K562 (cell line): ENCODE results near the gene TMLHE. TPM values are rescaled to one million over a fixed set of nuclear protein-coding genes. Genes with fewer than 3 reads are reported as not detected.

Source experiments
- ATAC-seq: fragments of 200-7000 bp; cut with Tn5 transposase; 3 replicates; pipeline ENCODE4 v1.9.1; 2020; ENCODE audit warnings: moderate library complexity
- Bru-seq: library from RNA; stranded (reverse); fragments of 400-500 nt; gene quantifications from one replicate; lab custom pipeline; 2021; lab: Mats Ljungman, UMichigan
- BruChase-seq, 2 experiments: library from RNA; stranded (reverse); fragments of 400-500 nt; gene quantifications; one replicate each; lab custom pipeline; 2021; lab: Mats Ljungman, UMichigan
- BruUV-seq: library from RNA; stranded (reverse); fragments of 400-500 nt; replicated peaks from 2 replicates; lab custom pipeline; 2021; lab: Mats Ljungman, UMichigan
- CTCF ChIA-PET: fragments of 300-600 bp; formaldehyde crosslinking; extraction: SDS; loops from one replicate; lab custom pipeline; 2021; ENCODE audit warnings: low intra/inter-chr PET ratio; lab: Yijun Ruan, JAX
- POLR2A ChIA-PET: fragments of 300-600, 350-650 bp; sonication (Branson Sonifier 250); formaldehyde crosslinking; extraction: SDS; loops from one replicate; lab custom pipeline; 2021; ENCODE audit warnings: antibody characterized with exemption, inconsistent platforms; lab: Yijun Ruan, JAX
- DNase-seq, 4 experiments: peaks; one replicate each; pipeline versions ENCODE4 v3.0.0 to v3.0.0-alpha.2; 2011 to 2018; ENCODE audit warnings: low spot score in 3 of 4, mixed read lengths in 3 of 4; ENCODE audit errors: extremely low read depth in 1 of 4
- FAIRE-seq: peaks from 2 replicates; lab custom pipeline; 2011; peaks lifted over from hg19 to GRCh38; lab: Jason Lieb, UNC
- H2AFZ ChIP-seq: 2 replicates; pipeline ENCODE4 v1.6.0; 2011; ENCODE audit warnings: low read depth, low read length, control low read depth, inconsistent platforms
- H3K27ac ChIP-seq: fragments of 200-600 bp; 3 replicates; pipeline ENCODE4 v1.8.0; 2011; ENCODE audit warnings: low read depth, mild to moderate bottlenecking, control low read depth, inconsistent platforms, low read length, moderate library complexity, mixed read lengths; ENCODE audit errors: extremely low read depth
- H3K27me3 ChIP-seq, 2 experiments: fragments of 300-600 bp in 1 of 2; 2 replicates in 1 of 2; 3 replicates in 1 of 2; pipeline versions ENCODE4 v1.6.0 to v1.8.0; 2011; ENCODE audit warnings: inconsistent platforms in 2 of 2, low read length in 2 of 2, mild to moderate bottlenecking in 1 of 2, mixed read lengths in 1 of 2, moderate library complexity in 1 of 2; ENCODE audit not compliant: control insufficient read depth in 2 of 2, insufficient read depth in 2 of 2
- H3K36me3 ChIP-seq: fragments of 300-600 bp; 3 replicates; pipeline ENCODE4 v1.8.0; 2011; ENCODE audit warnings: mild to moderate bottlenecking, low read length, inconsistent platforms; ENCODE audit not compliant: control insufficient read depth, insufficient read depth
- H3K4me1 ChIP-seq, 2 experiments: fragments of 200-600 bp in 1 of 2; replicated peaks in 1 of 2; 2 replicates in 1 of 2; 3 replicates in 1 of 2; pipeline versions ENCODE4 v1.5.1 to v1.8.0; 2011; ENCODE audit warnings: inconsistent platforms in 2 of 2, low read length in 2 of 2, mild to moderate bottlenecking in 1 of 2, mixed read lengths in 1 of 2, moderate library complexity in 1 of 2; ENCODE audit not compliant: control insufficient read depth in 2 of 2, insufficient read depth in 2 of 2
- H3K4me2 ChIP-seq: 2 replicates; pipeline ENCODE4 v1.6.1; 2011; ENCODE audit warnings: low read length, control low read depth, inconsistent platforms, mixed read lengths; ENCODE audit not compliant: insufficient read depth
- H3K4me3 ChIP-seq: fragments of 200-600 bp; sonication (generic), shearing (Covaris generic); 2 replicates; pipeline ENCODE4 v1.5.1; 2016; ENCODE audit warnings: control low read depth, inconsistent platforms
- H3K79me2 ChIP-seq: fragments of 200-600 bp; 3 replicates; pipeline ENCODE4 v1.8.0; 2011; ENCODE audit warnings: low read length, inconsistent platforms; ENCODE audit not compliant: control insufficient read depth, insufficient read depth
- H3K9ac ChIP-seq, 2 experiments: 2 replicates each; pipeline versions ENCODE4 v1.6.0 to v1.6.1; 2011; ENCODE audit warnings: low read depth in 2 of 2, low read length in 2 of 2, control low read depth in 1 of 2, inconsistent platforms in 1 of 2, mild to moderate bottlenecking in 1 of 2, mixed read lengths in 1 of 2; ENCODE audit not compliant: insufficient read depth in 1 of 2
- H3K9me1 ChIP-seq: one replicate; pipeline ENCODE4 v1.6.0; 2011; ENCODE audit warnings: inconsistent platforms, mild to moderate bottlenecking, low read length, moderate library complexity; ENCODE audit not compliant: control insufficient read depth, insufficient read depth
- H3K9me3 ChIP-seq: replicated peaks from 2 replicates; pipeline ENCODE4 v1.5.1; 2011; ENCODE audit warnings: low read depth, low read length, inconsistent platforms; ENCODE audit not compliant: control insufficient read depth, insufficient read depth
- H4K20me1 ChIP-seq: replicated peaks from 2 replicates; pipeline ENCODE4 v1.6.1; 2011; ENCODE audit warnings: low read length, inconsistent platforms, mixed read lengths; ENCODE audit not compliant: control insufficient read depth, insufficient read depth
- KDM5B ChIP-seq: fragments of 200-600 bp; sonication (generic); IDR thresholded peaks from 2 replicates; pipeline ENCODE4 v1.6.1; 2012; ENCODE audit warnings: low read depth, mild to moderate bottlenecking, moderate library complexity, low read length, control low read depth, inconsistent platforms; ENCODE audit not compliant: insufficient replicate concordance
- PHF8 ChIP-seq: fragments of 200-600 bp; sonication (generic); IDR thresholded peaks from 2 replicates; pipeline ENCODE4 v1.6.1; 2012; ENCODE audit warnings: mixed run types, mild to moderate bottlenecking, inconsistent platforms, low read length, moderate library complexity, borderline replicate concordance
- POLR2AphosphoS5 ChIP-seq: IDR thresholded peaks from 2 replicates; pipeline ENCODE4 v1.6.1; 2011; ENCODE audit warnings: mild to moderate bottlenecking, low read depth, low read length, moderate library complexity; ENCODE audit not compliant: control insufficient read depth, insufficient read depth
- POLR2G ChIP-seq: fragments of 200-400 bp; formaldehyde crosslinking; IDR thresholded peaks from 2 replicates; pipeline ENCODE4 v1.6.1; 2017; ENCODE audit warnings: low read depth, mild to moderate bottlenecking, antibody characterized with exemption, low read length, moderate library complexity
- SP1 ChIP-seq: sonication (generic); formaldehyde crosslinking; IDR thresholded peaks from 2 replicates; pipeline ENCODE4 v1.8.1; 2022; ENCODE audit warnings: mild to moderate bottlenecking, missing genetic modification reagents
- TAF9B ChIP-seq: fragments of 450-650 bp; IDR thresholded peaks from 2 replicates; pipeline ENCODE4 v1.6.1; 2018; ENCODE audit warnings: mild to moderate bottlenecking; ENCODE audit not compliant: partially characterized antibody
- ZNF263 ChIP-seq: sonication (generic); formaldehyde crosslinking; IDR thresholded peaks from 2 replicates; pipeline ENCODE4 v1.8.0; 2022; ENCODE audit warnings: mild to moderate bottlenecking, missing genetic modification reagents, borderline replicate concordance
- WGBS: fragments of 100-300 bp; shearing (Covaris generic); methylation state at CpG from one replicate; pipeline ENCODE4 v1.1.6; 2016; ENCODE audit warnings: low coverage, mixed read lengths; ENCODE audit not compliant: insufficient coverage; ENCODE audit errors: missing lambda C conversion rate; 5-methylcytosine and 5-hydroxymethylcytosine counted together
- in situ Hi-C: fragments of 300-500 bp; cut with MboI; formaldehyde crosslinking; loops from 4 replicates; pipeline ENCODE4 v1.15.0; 2018; ENCODE audit warnings: inconsistent platforms, mixed read lengths
- intact Hi-C: fragments of 100-400 bp; cut with micrococcal nuclease; formaldehyde crosslinking; loops from 2 replicates; pipeline ENCODE4 v1.14.2; 2022
- long read RNA-seq, 3 experiments: library from polyadenylated mRNA in 2 of 3; library from RNA in 1 of 3; unstranded in 2 of 3; stranded (forward) in 1 of 3; transcript quantifications; one replicate each; pipeline ENCODE4 v2.0.0, GENCODE V29; 2019 to 2022
- polyA minus RNA-seq, 3 experiments: library from RNA; depleted of rRNA, polyadenylated mRNA; stranded (reverse); fragments of >200 nt; gene quantifications; 2 replicates each; pipeline ENCODE4 v1.2.3, GENCODE V29; 2011
- polyA plus RNA-seq, 8 experiments: library from polyadenylated mRNA; depleted of rRNA in 4 of 8; stranded (reverse) in 5 of 8; unstranded in 3 of 8; fragments of >200 nt; fragmentation: Nextera tagmentation in 2 of 8; fragmentation: Illumina TruSeq in 1 of 8; extraction: Ambion mirVana in 2 of 8; extraction: Trizol in 1 of 8; gene quantifications; 2 replicates each; pipeline versions ENCODE4 v1.2.1 to v1.2.3, GENCODE V29; 2011 to 2014; ENCODE audit warnings: inconsistent platforms in 1 of 8, missing spikeins in 1 of 8
- total RNA-seq, 7 experiments: library from RNA; depleted of rRNA in 6 of 7; stranded (reverse); fragments of >200 nt in 6 of 7; fragmentation: Illumina TruSeq in 2 of 7; extraction: Trizol in 2 of 7; gene quantifications; 2 replicates each; pipeline versions ENCODE4 v1.2.1 to v1.2.3, GENCODE V29; 2011 to 2021; ENCODE audit warnings: low replicate concordance in 1 of 7
- TF ChIP-seq, protein P1 (sequence below), 3 experiments: fragments of 200-800 bp in 1 of 3; fragments of 250-450 bp in 1 of 3; fragments of 450-650 bp in 1 of 3; sonication (Bioruptor Pico) in 1 of 3; sonication (Bioruptor generic) in 1 of 3; formaldehyde crosslinking in 1 of 3; IDR thresholded peaks; 2 replicates each; pipeline versions ENCODE4 v1.6.1 to v1.8.0; 2016 to 2022; ENCODE audit warnings: mild to moderate bottlenecking in 2 of 3, missing genetic modification characterization in 2 of 3, missing compliant biosample characterization in 1 of 3, moderate library complexity in 1 of 3

Gene TMLHE, protein sequence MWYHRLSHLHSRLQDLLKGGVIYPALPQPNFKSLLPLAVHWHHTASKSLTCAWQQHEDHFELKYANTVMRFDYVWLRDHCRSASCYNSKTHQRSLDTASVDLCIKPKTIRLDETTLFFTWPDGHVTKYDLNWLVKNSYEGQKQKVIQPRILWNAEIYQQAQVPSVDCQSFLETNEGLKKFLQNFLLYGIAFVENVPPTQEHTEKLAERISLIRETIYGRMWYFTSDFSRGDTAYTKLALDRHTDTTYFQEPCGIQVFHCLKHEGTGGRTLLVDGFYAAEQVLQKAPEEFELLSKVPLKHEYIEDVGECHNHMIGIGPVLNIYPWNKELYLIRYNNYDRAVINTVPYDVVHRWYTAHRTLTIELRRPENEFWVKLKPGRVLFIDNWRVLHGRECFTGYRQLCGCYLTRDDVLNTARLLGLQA
- 48.8 and 48.9 TPM in 2 replicates for total RNA-seq (2011; cell fraction: chromatin; rRNA removed; ENCODE audit: low replicate concordance)
- 31.9 and 35.7 TPM in 2 replicates for total RNA-seq (2011; cell fraction: nucleolus; rRNA removed)
- 34.1 and 36.9 TPM in 2 replicates for total RNA-seq (2011; cell fraction: nucleoplasm; rRNA removed)
- total RNA-seq (2014; rRNA removed) = 6.5 and 6.9 TPM in 2 replicates
- 18.8 and 19.2 TPM in 2 replicates for total RNA-seq (2014; rRNA removed; fragmentation: Illumina TruSeq; extraction: Trizol)
- 14.4 and 18.0 TPM in 2 replicates for total RNA-seq (2015; rRNA removed; fragmentation: Illumina TruSeq; extraction: Trizol)
- 14.7 and 16.1 TPM in 2 replicates for total RNA-seq (2021)
- 34.3 and 40.9 TPM in 2 replicates for polyA plus RNA-seq (2011; rRNA removed)
- 14.0 and 24.3 TPM in 2 replicates for polyA plus RNA-seq (2011; cell fraction: cytosol; rRNA removed)
- 27.4 and 41.2 TPM in 2 replicates for polyA plus RNA-seq (2011; cell fraction: nucleus; rRNA removed)
- 14.3 and 18.6 TPM in 2 replicates for polyA plus RNA-seq (2012)
- polyA plus RNA-seq (2014; fragmentation: Illumina TruSeq; extraction: Trizol) = 17.6 and 17.9 TPM in 2 replicates
- polyA plus RNA-seq (2014; fragmentation: Nextera tagmentation; extraction: Ambion mirVana) = 10 to 100 TPM; 15.9 to 18.6 TPM
- polyA plus RNA-seq (2014; rRNA removed) = 11.8 and 12.1 TPM in 2 replicates
- polyA minus RNA-seq (2011; rRNA and poly(A)+ RNA removed) = 53.2 and 63.3 TPM in 2 replicates
- polyA minus RNA-seq (2011; cell fraction: cytosol; rRNA and poly(A)+ RNA removed) = 15.6 and 18.6 TPM in 2 replicates
- polyA minus RNA-seq (2011; cell fraction: nucleus; rRNA and poly(A)+ RNA removed) = 41.6 and 71.9 TPM in 2 replicates
- percentile 61 among the genes with signal in this experiment for Bru-seq, nascent RNA
- percentile 73 among the genes with signal in this experiment for BruChase-seq, experiment 1, labeled RNA remaining after a 2-hour chase
- percentile 72 among the genes with signal in this experiment for BruChase-seq, experiment 2, labeled RNA remaining after a 6-hour chase
- long read RNA-seq, experiment 1, transcript TMLHE-201 (8 exons, 2,832 nt) = major isoform, 19 of 39 reads
- long read RNA-seq, experiment 1, partial matches to known transcripts = 8 of 39 reads
- long read RNA-seq, experiment 1, other reads (novel, unspliced or antisense) = 9 of 39 reads
- long read RNA-seq, experiment 2, transcript TMLHE-201 (8 exons, 2,832 nt) = major isoform, 7 of 11 reads
- long read RNA-seq, experiment 2, partial matches to known transcripts = 0 of 11 reads
- long read RNA-seq, experiment 2, other reads (novel, unspliced or antisense) = 3 of 11 reads
- long read RNA-seq, experiment 3, partial matches to known transcripts = 2 of 8 reads
- long read RNA-seq, experiment 3, other reads (novel, unspliced or antisense) = 1 of 8 reads

GRCh38 chrX:155612312-155613224, at the start of gene TMLHE, which contains the start of gene SPRY3:
Gene TMLHE (minus strand): TSS chrX:155612952. CDS start chrX:155545276, 67,676 bp downstream.
Gene SPRY3 (plus strand): TSS chrX:155612586.
- in situ Hi-C loops = no loop called here
- peak within 1 kb of the TSS; percentile 96 for H3K27ac ChIP-seq
- peak within 1 kb of the TSS; percentile 92 for H3K4me2 ChIP-seq
- no peaks in the 10 kb centered on the region for H3K36me3 ChIP-seq
- DNase-seq (peak; percentile 75 to 82 (median 78)), ATAC-seq (peak; percentile 99), FAIRE-seq (peak; percentile 55)
- TSS peak; percentile 60 for BruUV-seq
- no peaks in the 10 kb centered on the region for H3K9me3 ChIP-seq
- H3K4me3 ChIP-seq = peak within 1 kb of the TSS; percentile 85
- no peaks in the 10 kb centered on the region for H3K9me1 ChIP-seq
- H4K20me1 ChIP-seq = no peaks in the 10 kb centered on the region
- peaks cover 42% of the 10 kb centered on the region for H3K79me2 ChIP-seq
- H2AFZ ChIP-seq = peak within 1 kb of the TSS; percentile 99
- H3K27me3 ChIP-seq = no peaks in the 10 kb centered on the region
- peak within 1 kb of the TSS; percentile 96 to 99 for H3K9ac ChIP-seq
- CTCF ChIA-PET = no interaction called here
- intact Hi-C loops = no loop called here
- WGBS = 2% methylated on average over 34 of the region's 50 CpGs
- POLR2A ChIA-PET = interaction anchor here (0.5 to 2.0 kb wide), 3 partner anchors 9 to 588 kb away, joined by 3 to 7 read pairs (median 3); no protein-coding TSS in a partner anchor
- peaks cover 2 to 6% of the 10 kb centered on the region in 2 experiments; a peak in 1 of 5 replicates for H3K4me1 ChIP-seq
- TF ChIP-seq SP1 (CRISPR knock-in tag) (peak; percentile 64), PHF8 (peak; percentile 90), KDM5B (peak; percentile 44), TAF9B (peak; percentile 39), POLR2G (peak; percentile 82), POLR2AphosphoS5 (peak; percentile 14; the same call in 1 of the 2 replicates), ZNF263 (CRISPR knock-in tag) (peak; percentile 87)
- TF ChIP-seq, protein P1, sequence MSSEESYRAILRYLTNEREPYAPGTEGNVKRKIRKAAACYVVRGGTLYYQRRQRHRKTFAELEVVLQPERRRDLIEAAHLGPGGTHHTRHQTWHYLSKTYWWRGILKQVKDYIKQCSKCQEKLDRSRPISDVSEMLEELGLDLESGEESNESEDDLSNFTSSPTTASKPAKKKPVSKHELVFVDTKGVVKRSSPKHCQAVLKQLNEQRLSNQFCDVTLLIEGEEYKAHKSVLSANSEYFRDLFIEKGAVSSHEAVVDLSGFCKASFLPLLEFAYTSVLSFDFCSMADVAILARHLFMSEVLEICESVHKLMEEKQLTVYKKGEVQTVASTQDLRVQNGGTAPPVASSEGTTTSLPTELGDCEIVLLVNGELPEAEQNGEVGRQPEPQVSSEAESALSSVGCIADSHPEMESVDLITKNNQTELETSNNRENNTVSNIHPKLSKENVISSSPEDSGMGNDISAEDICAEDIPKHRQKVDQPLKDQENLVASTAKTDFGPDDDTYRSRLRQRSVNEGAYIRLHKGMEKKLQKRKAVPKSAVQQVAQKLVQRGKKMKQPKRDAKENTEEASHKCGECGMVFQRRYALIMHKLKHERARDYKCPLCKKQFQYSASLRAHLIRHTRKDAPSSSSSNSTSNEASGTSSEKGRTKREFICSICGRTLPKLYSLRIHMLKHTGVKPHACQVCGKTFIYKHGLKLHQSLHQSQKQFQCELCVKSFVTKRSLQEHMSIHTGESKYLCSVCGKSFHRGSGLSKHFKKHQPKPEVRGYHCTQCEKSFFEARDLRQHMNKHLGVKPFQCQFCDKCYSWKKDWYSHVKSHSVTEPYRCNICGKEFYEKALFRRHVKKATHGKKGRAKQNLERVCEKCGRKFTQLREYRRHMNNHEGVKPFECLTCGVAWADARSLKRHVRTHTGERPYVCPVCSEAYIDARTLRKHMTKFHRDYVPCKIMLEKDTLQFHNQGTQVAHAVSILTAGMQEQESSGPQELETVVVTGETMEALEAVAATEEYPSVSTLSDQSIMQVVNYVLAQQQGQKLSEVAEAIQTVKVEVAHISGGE (CRISPR knock-in tag; IDR thresholded peaks at IDR 0.05) = peak in 1 of 3 experiments; percentile 68; a peak in 2 of 6 replicates
